Measurements from ENCODE around the gene PDYN.

The PDYN gene

GRCh38 chr20:1938464-1939269 is 55.2 kb downstream of the PDYN start:
- H3K4me3 ChIP-seq (ENCODE audit: low read depth, low read length), result no peak overlapping the region
- no peak for TF ChIP-seq CTCF (IDR thresholded peaks at IDR 0.05; ENCODE audit: control insufficient read depth, extremely low read depth, insufficient read depth)
- no peak for DNase-seq (ENCODE audit: low read depth)

DNA sequence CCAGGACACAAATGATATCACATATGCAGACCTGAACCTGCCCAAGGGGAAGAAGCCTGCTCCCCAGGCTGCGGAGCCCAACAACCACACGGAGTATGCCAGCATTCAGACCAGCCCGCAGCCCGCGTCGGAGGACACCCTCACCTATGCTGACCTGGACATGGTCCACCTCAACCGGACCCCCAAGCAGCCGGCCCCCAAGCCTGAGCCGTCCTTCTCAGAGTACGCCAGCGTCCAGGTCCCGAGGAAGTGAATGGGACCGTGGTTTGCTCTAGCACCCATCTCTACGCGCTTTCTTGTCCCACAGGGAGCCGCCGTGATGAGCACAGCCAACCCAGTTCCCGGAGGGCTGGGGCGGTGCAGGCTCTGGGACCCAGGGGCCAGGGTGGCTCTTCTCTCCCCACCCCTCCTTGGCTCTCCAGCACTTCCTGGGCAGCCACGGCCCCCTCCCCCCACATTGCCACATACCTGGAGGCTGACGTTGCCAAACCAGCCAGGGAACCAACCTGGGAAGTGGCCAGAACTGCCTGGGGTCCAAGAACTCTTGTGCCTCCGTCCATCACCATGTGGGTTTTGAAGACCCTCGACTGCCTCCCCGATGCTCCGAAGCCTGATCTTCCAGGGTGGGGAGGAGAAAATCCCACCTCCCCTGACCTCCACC is 56.4 kb downstream of the PDYN start:
- no peak for TF ChIP-seq CTCF (IDR thresholded peaks at IDR 0.05; ENCODE audit: control insufficient read depth, extremely low read depth, insufficient read depth)
- H3K4me3 ChIP-seq (ENCODE audit: low read depth, low read length), result no peak overlapping the region
- no peak for DNase-seq (ENCODE audit: low read depth)

DNA sequence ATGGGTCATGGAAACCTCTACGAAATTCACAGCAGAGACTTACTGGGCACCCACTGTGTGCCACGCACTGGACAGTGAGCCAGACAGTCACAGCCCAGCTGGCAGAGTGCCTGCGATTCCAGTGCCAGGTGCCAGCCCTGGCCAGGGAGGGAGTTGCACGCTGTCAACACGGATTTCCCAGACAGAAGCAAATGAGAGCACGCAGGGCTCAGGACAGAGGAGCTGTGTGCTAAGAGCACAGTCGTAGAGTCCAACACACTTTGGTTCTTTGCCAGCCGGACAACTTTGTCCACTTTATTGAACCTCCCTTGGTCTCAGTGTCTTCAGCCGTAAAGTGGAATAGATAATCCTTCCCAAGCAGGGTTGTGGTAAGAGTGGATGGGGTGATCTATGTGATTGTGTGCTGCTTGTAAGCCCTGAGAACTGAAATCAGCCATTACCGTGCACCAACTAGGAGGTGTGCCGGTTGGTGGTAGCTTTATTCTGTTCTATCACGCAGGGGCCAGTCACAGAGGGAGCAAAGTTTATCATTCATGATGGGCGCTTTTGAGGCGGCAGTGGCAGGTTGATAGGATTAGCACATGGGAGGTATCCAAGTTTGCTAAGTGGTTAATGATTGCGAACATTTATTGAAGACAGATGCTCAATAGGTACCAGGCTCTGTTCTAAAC is 58.0 kb downstream of the PDYN start:
- no peak for TF ChIP-seq CTCF (IDR thresholded peaks at IDR 0.05; ENCODE audit: control insufficient read depth, extremely low read depth, insufficient read depth)
- DNase-seq (ENCODE audit: low read depth), result peak; percentile 22
- no peak overlapping the region for H3K4me3 ChIP-seq (ENCODE audit: low read depth, low read length)

GRCh38 chr20:1934721-1935573 is 58.9 kb downstream of the PDYN start:
- H3K4me3 ChIP-seq (ENCODE audit: low read depth, low read length), result no peak overlapping the region
- DNase-seq (ENCODE audit: low read depth), result no peak
- TF ChIP-seq CTCF (IDR thresholded peaks at IDR 0.05; ENCODE audit: control insufficient read depth, extremely low read depth, insufficient read depth), result no peak

DNA sequence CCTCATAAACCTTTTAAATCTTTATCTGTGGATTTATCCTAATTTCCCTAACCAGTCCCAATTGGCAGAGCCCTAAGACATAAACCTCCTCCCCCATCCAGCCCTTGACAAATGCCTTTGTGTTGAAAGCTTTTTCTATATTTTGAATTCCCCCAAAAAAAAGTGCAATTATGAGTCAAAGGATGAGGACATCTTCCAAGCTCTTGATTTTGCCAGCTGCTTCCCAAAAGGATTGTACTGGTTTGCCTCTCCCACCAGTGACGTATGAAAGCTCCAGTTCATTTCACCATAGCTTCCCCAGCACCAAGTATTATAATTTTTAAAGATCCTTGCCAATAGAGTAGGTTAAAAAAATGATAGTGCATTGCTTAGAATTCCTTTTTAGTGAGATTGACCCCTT is 59.7 kb downstream of the PDYN start:
- DNase-seq (ENCODE audit: low read depth), result no peak
- no peak overlapping the region for H3K4me3 ChIP-seq (ENCODE audit: low read depth, low read length)

More for the DNA sequence above, 59.7 kb downstream of the PDYN start:
- TF ChIP-seq CTCF (IDR thresholded peaks at IDR 0.05; ENCODE audit: control insufficient read depth, extremely low read depth, insufficient read depth), result no peak
